Testis (tissue), 3 donors: Measurements from ENCODE around the gene TMA7. TPM values are rescaled to one million over a fixed set of nuclear protein-coding genes. Genes with fewer than 3 reads are reported as not detected.

Experiments used
- DNase-seq: peaks from one replicate; pipeline ENCODE4 v3.0.0-alpha.2; 2019
- H3K27ac ChIP-seq, 2 donors: fragments of 200-600 bp; sonication (generic); one replicate each; pipeline ENCODE4 v1.5.1; 2019
- H3K27me3 ChIP-seq: fragments of 200-600 bp; sonication (generic); one replicate; pipeline ENCODE4 v1.5.1; 2019
- H3K36me3 ChIP-seq: fragments of 200-600 bp; sonication (generic); one replicate; pipeline ENCODE4 v1.5.1; 2017; ENCODE audit warnings: low read depth; ENCODE audit errors: missing control alignments
- H3K4me1 ChIP-seq: fragments of 200-600 bp; sonication (generic); one replicate; pipeline ENCODE4 v1.5.1; 2019
- H3K4me3 ChIP-seq, 2 donors: fragments of 200-600 bp; sonication (generic); one replicate each; pipeline ENCODE4 v1.5.1; 2017 to 2019
- H3K9me3 ChIP-seq: fragments of 200-600 bp; sonication (generic); one replicate; pipeline ENCODE4 v1.5.1; 2017
- POLR2A ChIP-seq: fragments of 450-650 bp; IDR thresholded peaks from one replicate; pipeline ENCODE4 v1.6.1; 2017; ENCODE audit warnings: antibody characterized with exemption, mild to moderate bottlenecking, moderate library complexity
- WGBS, 2 donors: methylation state at CpG; one replicate each; pipeline ENCODE4 v1.1.5; 2018; 5-methylcytosine and 5-hydroxymethylcytosine counted together
- intact Hi-C: fragments of 100-400 bp; cut with DNase I; formaldehyde crosslinking; loops from one replicate; pipeline ENCODE4 v1.15.1; 2023; ENCODE audit warnings: low total_unique reads
- polyA plus RNA-seq: library from polyadenylated mRNA; stranded (reverse); fragments of 350-450 nt; fragmentation: Illumina TruSeq; extraction: RNeasy Lipid Tissue Mini Kit (QIAGEN cat#74804); gene quantifications from one replicate; pipeline ENCODE4 v1.2.3, GENCODE V29; 2014; ENCODE audit warnings: low read depth, low replicate concordance; ENCODE audit not compliant: insufficient read depth
- total RNA-seq, 2 donors: library from RNA; depleted of rRNA; stranded (reverse); fragments of >200 nt; gene quantifications; one replicate each; pipeline ENCODE4 v1.2.3, GENCODE V29; 2016
- TF ChIP-seq, protein P1 (sequence below), 3 experiments: fragments of 450-650 bp in 2 of 3; fragments of 200-600 bp in 1 of 3; sonication (generic) in 1 of 3; IDR thresholded peaks; one replicate each; pipeline ENCODE4 v1.5.1; 2016 to 2019; ENCODE audit warnings: antibody characterized with exemption in 3 of 3, mild to moderate bottlenecking in 2 of 3, moderate library complexity in 1 of 3

TMA7 gene
- total and polyA plus RNA-seq, 3 donors from 2014 or later = 380 to 425 (median 393) TPM

DNA sequence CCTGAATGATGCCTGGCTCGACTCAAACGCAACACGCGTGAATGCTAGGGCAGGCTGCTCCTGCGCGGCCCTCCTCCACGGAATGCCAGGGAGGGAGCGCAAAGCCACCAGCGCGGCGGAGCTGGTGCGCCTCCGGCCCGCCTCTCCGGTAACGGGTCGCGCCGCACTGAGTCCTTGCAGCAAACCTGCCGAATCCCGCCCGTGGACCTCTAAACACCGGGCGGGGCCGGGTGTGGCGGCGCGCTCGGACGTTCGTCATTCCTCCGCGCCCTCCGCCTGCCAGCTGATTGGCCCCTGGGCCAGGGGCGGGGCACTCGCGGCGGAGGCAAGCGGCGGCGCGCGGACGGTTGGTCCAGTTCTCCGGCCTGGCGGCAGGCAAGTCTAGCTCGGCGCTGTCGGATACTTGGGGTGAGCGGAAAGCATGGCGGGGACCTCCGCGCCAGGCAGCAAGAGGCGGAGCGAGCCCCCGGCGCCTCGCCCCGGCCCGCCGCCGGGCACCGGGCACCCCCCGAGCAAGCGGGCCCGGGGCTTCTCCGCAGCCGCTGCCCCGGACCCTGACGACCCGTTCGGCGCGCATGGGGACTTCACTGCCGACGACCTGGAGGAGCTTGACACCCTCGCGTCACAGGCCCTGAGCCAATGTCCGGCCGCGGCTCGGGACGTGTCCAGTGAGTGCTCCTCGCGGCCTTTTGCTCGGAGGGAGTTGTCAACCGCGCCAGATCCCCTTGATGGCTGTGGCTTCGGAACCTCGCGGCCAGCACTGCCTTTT, 6.6 kb downstream of the TMA7 start, which contains the start of gene ATRIP:
Gene ATRIP (plus strand): TSS at position 313 of the 769 bp plus-strand sequence. CDS start 109 bp downstream, at position 422.
- peak; percentile 93 for DNase-seq
- Histone ChIP-seq H3K27ac (peak within 1 kb of the TSS; percentile 75 to 82), H3K4me1 (peaks cover 15% of the 10 kb centered on the region), H3K27me3 (no peaks in the 10 kb centered on the region), H3K36me3 (no peaks in the 10 kb centered on the region), H3K9me3 (no peaks in the 10 kb centered on the region), H3K4me3 (peak within 1 kb of the TSS; percentile 70 to 77)
- WGBS, 2 donors = 0 to 2% methylated on average over 19 to 43 of the region's 91 CpGs
- intact Hi-C loops = no loop called here
- TF ChIP-seq, protein P1, sequence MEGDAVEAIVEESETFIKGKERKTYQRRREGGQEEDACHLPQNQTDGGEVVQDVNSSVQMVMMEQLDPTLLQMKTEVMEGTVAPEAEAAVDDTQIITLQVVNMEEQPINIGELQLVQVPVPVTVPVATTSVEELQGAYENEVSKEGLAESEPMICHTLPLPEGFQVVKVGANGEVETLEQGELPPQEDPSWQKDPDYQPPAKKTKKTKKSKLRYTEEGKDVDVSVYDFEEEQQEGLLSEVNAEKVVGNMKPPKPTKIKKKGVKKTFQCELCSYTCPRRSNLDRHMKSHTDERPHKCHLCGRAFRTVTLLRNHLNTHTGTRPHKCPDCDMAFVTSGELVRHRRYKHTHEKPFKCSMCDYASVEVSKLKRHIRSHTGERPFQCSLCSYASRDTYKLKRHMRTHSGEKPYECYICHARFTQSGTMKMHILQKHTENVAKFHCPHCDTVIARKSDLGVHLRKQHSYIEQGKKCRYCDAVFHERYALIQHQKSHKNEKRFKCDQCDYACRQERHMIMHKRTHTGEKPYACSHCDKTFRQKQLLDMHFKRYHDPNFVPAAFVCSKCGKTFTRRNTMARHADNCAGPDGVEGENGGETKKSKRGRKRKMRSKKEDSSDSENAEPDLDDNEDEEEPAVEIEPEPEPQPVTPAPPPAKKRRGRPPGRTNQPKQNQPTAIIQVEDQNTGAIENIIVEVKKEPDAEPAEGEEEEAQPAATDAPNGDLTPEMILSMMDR (IDR thresholded peaks at IDR 0.05) = peak in 1 of 3 experiments; percentile 4
- TF ChIP-seq POLR2A = peak; percentile 31

DNA sequence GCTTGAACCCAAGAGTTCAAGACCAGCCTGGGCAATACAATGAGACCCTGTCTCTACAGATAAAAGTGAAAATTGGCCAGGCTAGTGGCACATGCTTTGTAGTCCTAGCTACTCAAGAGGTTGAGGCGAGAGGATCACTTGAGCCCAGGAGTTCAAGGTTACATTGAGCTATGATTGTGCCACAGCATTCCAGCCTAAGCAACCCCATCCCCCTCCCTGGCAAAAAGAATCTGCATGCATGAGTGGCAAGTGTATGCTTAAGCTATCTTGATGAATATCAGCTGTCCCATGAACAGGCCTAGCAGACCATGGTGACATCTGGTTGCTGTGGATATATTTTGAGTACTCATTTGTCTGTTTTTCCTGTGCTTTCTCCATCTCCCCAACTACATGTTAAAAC, 11.2 kb downstream of the TMA7 start:
- no peak overlapping the region for H3K4me3 ChIP-seq
- no peak overlapping the region for H3K27ac ChIP-seq
- no peaks in the 10 kb centered on the region for H3K36me3 ChIP-seq
- WGBS, 2 donors = 67 to 69% methylated on average over 1 of the region's 1 CpG
- H3K27me3 ChIP-seq = no peaks in the 10 kb centered on the region
- intact Hi-C loops = no loop called here
- DNase-seq = no peak
- peaks cover 7% of the 10 kb centered on the region for H3K4me1 ChIP-seq
- TF ChIP-seq, protein P1 (IDR thresholded peaks at IDR 0.05) = no peak
- TF ChIP-seq POLR2A = no peak
- H3K9me3 ChIP-seq = no peaks in the 10 kb centered on the region

DNA sequence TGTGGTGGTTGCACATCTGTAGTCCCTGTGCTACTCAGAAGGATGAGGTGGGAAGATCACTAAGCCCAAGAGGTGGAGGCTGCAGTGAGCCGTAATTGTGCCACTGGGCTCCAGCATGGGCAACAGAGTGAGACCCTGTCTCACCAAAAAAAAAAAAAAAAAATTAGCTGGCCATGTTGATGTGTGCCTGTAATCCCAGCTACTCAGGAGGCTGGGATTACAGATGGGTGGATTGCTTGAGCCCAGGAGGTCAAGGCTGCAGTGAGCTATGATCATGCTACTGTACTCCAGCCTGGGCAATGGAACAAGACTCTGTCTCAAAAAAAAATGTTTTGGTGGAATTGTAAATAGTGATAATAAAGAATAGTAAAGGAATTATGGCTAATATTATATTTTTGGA, 16.4 kb downstream of the TMA7 start:
- WGBS, 2 donors = 94 to 100% methylated on average over 1 of the region's 1 CpG
- H3K9me3 ChIP-seq = no peaks in the 10 kb centered on the region
- intact Hi-C loops = loop anchor here (5.0 kb wide), 1 partner anchor 91 kb away; no protein-coding TSS in a partner anchor

DNA sequence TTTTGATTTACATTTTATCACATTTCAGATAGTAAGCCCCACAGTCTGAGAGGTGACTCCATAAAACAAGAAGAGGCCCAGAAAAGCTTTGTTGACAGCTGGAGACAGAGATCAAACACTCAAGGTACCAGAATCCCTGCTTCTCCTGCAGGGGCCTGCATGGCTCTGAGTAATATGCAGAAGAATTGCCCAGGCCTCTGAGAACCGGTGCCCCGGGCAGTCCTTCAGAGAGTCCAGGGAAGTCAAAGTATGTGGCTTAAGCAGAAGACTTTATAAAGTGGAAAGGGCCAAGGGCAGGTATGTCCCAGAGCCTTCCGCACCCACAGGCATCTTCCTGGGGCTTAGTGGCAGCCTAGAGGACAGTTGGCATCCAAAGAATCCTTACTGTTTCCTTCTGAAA, 19.3 kb downstream of the TMA7 start:
- no peaks in the 10 kb centered on the region for H3K4me1 ChIP-seq
- H3K4me3 ChIP-seq = no peak overlapping the region
- intact Hi-C loops = loop anchor here (5.0 kb wide), 1 partner anchor 88 kb away; no protein-coding TSS in a partner anchor
- DNase-seq = no peak
- H3K27ac ChIP-seq = no peak overlapping the region
- WGBS, 2 donors = 95 to 97% methylated on average over 3 of the region's 3 CpGs
- no peaks in the 10 kb centered on the region for H3K27me3 ChIP-seq
- H3K36me3 ChIP-seq = no peaks in the 10 kb centered on the region
- TF ChIP-seq POLR2A = no peak
- TF ChIP-seq, protein P1 (IDR thresholded peaks at IDR 0.05) = no peak
- no peaks in the 10 kb centered on the region for H3K9me3 ChIP-seq

More for the DNA sequence above, 16.4 kb downstream of the TMA7 start:
- H3K4me1 ChIP-seq = no peaks in the 10 kb centered on the region
- DNase-seq = no peak
- no peak for TF ChIP-seq POLR2A
- TF ChIP-seq, protein P1 (IDR thresholded peaks at IDR 0.05) = no peak
- H3K27ac ChIP-seq = no peak overlapping the region
- no peak overlapping the region for H3K4me3 ChIP-seq
- H3K36me3 ChIP-seq = no peaks in the 10 kb centered on the region
- no peaks in the 10 kb centered on the region for H3K27me3 ChIP-seq
